Tibial nerve (tissue), 4 donors: ENCODE data around the gene RAET1E.

ENCODE experiments used
- EP300 ChIP-seq, 2 donors: sonication (generic); formaldehyde crosslinking; IDR thresholded peaks; one replicate each; pipeline ENCODE4 v1.6.1; 2017; ENCODE audit warnings: antibody characterized with exemption in 2 of 2, mild to moderate bottlenecking in 1 of 2
- POLR2A ChIP-seq, 2 donors: fragments of 450-650 bp; IDR thresholded peaks; one replicate each; pipeline ENCODE4 v1.6.1; 2017; ENCODE audit warnings: antibody characterized with exemption in 2 of 2, mild to moderate bottlenecking in 2 of 2, moderate library complexity in 2 of 2
- TF ChIP-seq, protein P1 (sequence below), 5 experiments: fragments of 200-600 bp in 3 of 5; fragments of 450-650 bp in 2 of 5; sonication (generic) in 3 of 5; IDR thresholded peaks; one replicate each; pipeline ENCODE4 v1.5.1; 2016 to 2019; ENCODE audit warnings: antibody characterized with exemption in 5 of 5, mild to moderate bottlenecking in 3 of 5, moderate library complexity in 2 of 5

- TF ChIP-seq, protein P1, sequence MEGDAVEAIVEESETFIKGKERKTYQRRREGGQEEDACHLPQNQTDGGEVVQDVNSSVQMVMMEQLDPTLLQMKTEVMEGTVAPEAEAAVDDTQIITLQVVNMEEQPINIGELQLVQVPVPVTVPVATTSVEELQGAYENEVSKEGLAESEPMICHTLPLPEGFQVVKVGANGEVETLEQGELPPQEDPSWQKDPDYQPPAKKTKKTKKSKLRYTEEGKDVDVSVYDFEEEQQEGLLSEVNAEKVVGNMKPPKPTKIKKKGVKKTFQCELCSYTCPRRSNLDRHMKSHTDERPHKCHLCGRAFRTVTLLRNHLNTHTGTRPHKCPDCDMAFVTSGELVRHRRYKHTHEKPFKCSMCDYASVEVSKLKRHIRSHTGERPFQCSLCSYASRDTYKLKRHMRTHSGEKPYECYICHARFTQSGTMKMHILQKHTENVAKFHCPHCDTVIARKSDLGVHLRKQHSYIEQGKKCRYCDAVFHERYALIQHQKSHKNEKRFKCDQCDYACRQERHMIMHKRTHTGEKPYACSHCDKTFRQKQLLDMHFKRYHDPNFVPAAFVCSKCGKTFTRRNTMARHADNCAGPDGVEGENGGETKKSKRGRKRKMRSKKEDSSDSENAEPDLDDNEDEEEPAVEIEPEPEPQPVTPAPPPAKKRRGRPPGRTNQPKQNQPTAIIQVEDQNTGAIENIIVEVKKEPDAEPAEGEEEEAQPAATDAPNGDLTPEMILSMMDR (IDR thresholded peaks at IDR 0.05): no peak
- TF ChIP-seq POLR2A (IDR thresholded peaks at IDR 0.05) (no peak), EP300 (IDR thresholded peaks at IDR 0.05) (no peak)
Observed at GRCh38 chr6:149929422-149929821, 31.5 kb upstream of the RAET1E start.
